ENCODE results near the gene DES. TPM values are rescaled to one million over a fixed set of nuclear protein-coding genes. Genes with fewer than 3 reads are reported as not detected.

DES gene
- total and polyA plus RNA-seq, 2 donors (not counting 3 experiments of a cell fraction or from before 2014, with no cell fraction given), result not detected

DNA sequence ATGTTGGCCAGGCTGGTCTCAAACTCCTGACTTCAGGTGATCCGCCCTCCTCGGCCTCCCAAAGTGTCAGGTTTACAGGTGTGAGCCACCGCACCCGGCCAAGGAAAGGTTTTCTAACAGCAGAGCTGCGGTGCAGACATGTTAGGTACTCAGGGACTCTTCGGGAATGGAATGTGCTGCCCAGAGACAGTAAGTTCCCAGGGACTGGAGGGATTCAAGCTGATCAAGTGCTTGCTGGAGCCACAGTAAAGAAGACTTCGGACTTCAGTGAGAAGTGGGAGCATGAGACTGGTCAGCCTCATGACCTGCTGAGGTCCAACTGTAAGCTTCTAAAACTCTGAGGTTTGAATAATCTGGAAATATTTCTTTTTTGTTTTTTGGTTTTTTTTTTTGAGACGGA lies 7.8 kb upstream of the DES start:
- Histone ChIP-seq H4K20me1 (replicated peaks; ENCODE audit: control insufficient read depth, extremely low read depth, insufficient read depth, low read length) (no peaks in the 10 kb centered on the region), H3K9me3 (replicated peaks; ENCODE audit: control insufficient read depth, insufficient read depth, low read length) (no peaks in the 10 kb centered on the region), H3K27ac (ENCODE audit: insufficient read depth, low read depth, low read length) (no peak overlapping the region), H3K79me2 (ENCODE audit: control insufficient read depth, insufficient read depth, low read length) (no peaks in the 10 kb centered on the region), H3K27me3 (ENCODE audit: control insufficient read depth in 2 of 2, insufficient read depth in 2 of 2, low read length in 2 of 2) (peaks cover 5 to 7% of the 10 kb centered on the region in 2 experiments), H3K4me2 (ENCODE audit: insufficient read depth, low read length) (no peak overlapping the region), H3K4me3 (replicated peaks in 1 of 3; ENCODE audit: insufficient read depth in 1 of 3, low read depth in 1 of 3, low read length in 3 of 3) (no peak overlapping the region), H3K4me1 (ENCODE audit: control insufficient read depth, extremely low read depth, insufficient read depth, low read length) (peaks cover 2% of the 10 kb centered on the region), H3K36me3 (ENCODE audit: control insufficient read depth in 2 of 2, extremely low read depth in 1 of 2, insufficient read depth in 2 of 2, low read length in 2 of 2) (no peaks in the 10 kb centered on the region), H3K9me1 (replicated peaks; ENCODE audit: control insufficient read depth, extremely low read depth, insufficient read depth, low read length) (no peaks in the 10 kb centered on the region), H3K9ac (replicated peaks; ENCODE audit: extremely low read depth, insufficient read depth, low read length) (no peak overlapping the region), H2AFZ (ENCODE audit: low read depth, low read length) (no peak overlapping the region)
- BruUV-seq (replicated peaks), result no TSS peak
- ChIA-PET CTCF (interaction anchor here (5.0 kb wide), 1 partner anchor 119 kb away, joined by 29 read pairs; no protein-coding TSS in a partner anchor), POLR2A (no interaction called here)
- DNase-seq (ENCODE audit: low read depth, low spot score), result no peak
- TF ChIP-seq GATA2 (IDR thresholded peaks at IDR 0.05; ENCODE audit: insufficient read depth, insufficient read length, low read depth, low read length) (no peak), POLR2AphosphoS5 (IDR thresholded peaks at IDR 0.05; ENCODE audit: insufficient read depth, low read depth, low read length) (no peak), FOS (IDR thresholded peaks at IDR 0.05; ENCODE audit: borderline replicate concordance, insufficient read depth, low read length) (no peak), MYC (IDR thresholded peaks at IDR 0.05; ENCODE audit: low read depth, low read length) (no peak), JUN (IDR thresholded peaks at IDR 0.05; ENCODE audit: borderline replicate concordance, insufficient read depth, insufficient read length, low read depth) (no peak), EZH2 (IDR thresholded peaks at IDR 0.05; ENCODE audit: borderline replicate concordance, low read depth, low read length, severe bottlenecking) (no peak), POLR2A (IDR thresholded peaks at IDR 0.05; ENCODE audit: low read depth, low read length) (no peak)
- TF ChIP-seq, protein P1, sequence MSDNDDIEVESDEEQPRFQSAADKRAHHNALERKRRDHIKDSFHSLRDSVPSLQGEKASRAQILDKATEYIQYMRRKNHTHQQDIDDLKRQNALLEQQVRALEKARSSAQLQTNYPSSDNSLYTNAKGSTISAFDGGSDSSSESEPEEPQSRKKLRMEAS (IDR thresholded peaks at IDR 0.05; ENCODE audit: insufficient read depth, insufficient read length), result no peak
- TF ChIP-seq, protein P2, sequence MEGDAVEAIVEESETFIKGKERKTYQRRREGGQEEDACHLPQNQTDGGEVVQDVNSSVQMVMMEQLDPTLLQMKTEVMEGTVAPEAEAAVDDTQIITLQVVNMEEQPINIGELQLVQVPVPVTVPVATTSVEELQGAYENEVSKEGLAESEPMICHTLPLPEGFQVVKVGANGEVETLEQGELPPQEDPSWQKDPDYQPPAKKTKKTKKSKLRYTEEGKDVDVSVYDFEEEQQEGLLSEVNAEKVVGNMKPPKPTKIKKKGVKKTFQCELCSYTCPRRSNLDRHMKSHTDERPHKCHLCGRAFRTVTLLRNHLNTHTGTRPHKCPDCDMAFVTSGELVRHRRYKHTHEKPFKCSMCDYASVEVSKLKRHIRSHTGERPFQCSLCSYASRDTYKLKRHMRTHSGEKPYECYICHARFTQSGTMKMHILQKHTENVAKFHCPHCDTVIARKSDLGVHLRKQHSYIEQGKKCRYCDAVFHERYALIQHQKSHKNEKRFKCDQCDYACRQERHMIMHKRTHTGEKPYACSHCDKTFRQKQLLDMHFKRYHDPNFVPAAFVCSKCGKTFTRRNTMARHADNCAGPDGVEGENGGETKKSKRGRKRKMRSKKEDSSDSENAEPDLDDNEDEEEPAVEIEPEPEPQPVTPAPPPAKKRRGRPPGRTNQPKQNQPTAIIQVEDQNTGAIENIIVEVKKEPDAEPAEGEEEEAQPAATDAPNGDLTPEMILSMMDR (IDR thresholded peaks at IDR 0.05; ENCODE audit: extremely low read depth in 1 of 2, insufficient read depth in 1 of 2, low read depth in 1 of 2, low read length in 2 of 2), result no peak
- intact Hi-C loops (cut with micrococcal nuclease) (no loop called here), dilution Hi-C loops (cut with MboI; ENCODE audit: extremely low pct_ligation_motif_present, low sequenced_read_pairs) (no loop called here)
- no peak for FAIRE-seq
